Caco-2 (cell line): Measurements from ENCODE around the gene PDCD11. TPM values are rescaled to one million over a fixed set of nuclear protein-coding genes. Genes with fewer than 3 reads are reported as not detected.

Experiments used
- BruUV-seq: library from RNA; stranded (reverse); fragments of 400-500 nt; replicated peaks from 2 replicates; lab custom pipeline; 2021; lab: Mats Ljungman, UMichigan
- CTCF ChIA-PET: fragments of 300-600 bp; sonication (Branson Sonifier 250); formaldehyde crosslinking; loops from one replicate; lab custom pipeline; 2022; ENCODE audit warnings: antibody characterized with exemption; lab: Charles Lee
- POLR2A ChIA-PET: fragments of 300-600 bp; sonication (Branson Sonifier 250); formaldehyde crosslinking; loops from one replicate; lab custom pipeline; 2022; ENCODE audit warnings: antibody characterized with exemption; lab: Charles Lee
- DNase-seq, 2 experiments: peaks; one replicate each; pipeline versions ENCODE4 v3.0.0 to v3.0.0-alpha.2; 2020 to 2022
- H3K27me3 ChIP-seq: replicated peaks from 2 replicates; pipeline ENCODE4 v1.6.0; 2011; ENCODE audit warnings: low read length; ENCODE audit not compliant: control insufficient read depth, insufficient read depth
- H3K36me3 ChIP-seq: 2 replicates; pipeline ENCODE4 v1.5.1; 2011; ENCODE audit warnings: low read length; ENCODE audit not compliant: control insufficient read depth, insufficient read depth
- H3K4me1 ChIP-seq: fragments of 250-450 bp; sonication (Bioruptor Pico); 2 replicates; pipeline ENCODE4 v1.5.1; 2020; ENCODE audit warnings: mild to moderate bottlenecking
- H3K4me3 ChIP-seq: 2 replicates; pipeline ENCODE4 v1.5.1; 2011; ENCODE audit warnings: low read depth, mild to moderate bottlenecking, control low read depth, low read length
- H3K9me3 ChIP-seq: fragments of 250-450 bp; sonication (Bioruptor Pico); 2 replicates; pipeline ENCODE4 v1.5.1; 2020; ENCODE audit warnings: mild to moderate bottlenecking, moderate library complexity
- H3K27ac Mint-ChIP-seq: one replicate; pipeline ENCODE4 v1.8.0; 2022; ENCODE audit warnings: mixed read lengths; ENCODE audit not compliant: unreplicated experiment
- H3K27me3 Mint-ChIP-seq: one replicate; pipeline ENCODE4 v1.8.0; 2022; ENCODE audit warnings: mixed read lengths; ENCODE audit not compliant: insufficient read depth, unreplicated experiment
- H3K36me3 Mint-ChIP-seq: one replicate; pipeline ENCODE4 v1.8.0; 2022; ENCODE audit warnings: mild to moderate bottlenecking, mixed read lengths; ENCODE audit not compliant: insufficient read depth, unreplicated experiment
- H3K4me1 Mint-ChIP-seq: one replicate; pipeline ENCODE4 v1.8.0; 2022; ENCODE audit warnings: low read depth, mixed read lengths; ENCODE audit not compliant: unreplicated experiment
- H3K4me3 Mint-ChIP-seq: one replicate; pipeline ENCODE4 v1.8.0; 2022; ENCODE audit warnings: mild to moderate bottlenecking, moderate library complexity, mixed read lengths; ENCODE audit not compliant: unreplicated experiment
- H3K9me3 Mint-ChIP-seq: one replicate; pipeline ENCODE4 v1.8.0; 2022; ENCODE audit warnings: mixed read lengths; ENCODE audit not compliant: unreplicated experiment
- CTCF ChIP-seq, 2 experiments: fragments of 200-600 bp in 1 of 2; IDR thresholded peaks; 1 replicate in 1 of 2; 2 replicates in 1 of 2; pipeline versions ENCODE4 v1.5.1 to v1.8.0; 2011 to 2022; ENCODE audit warnings: antibody characterized with exemption in 1 of 2, control low read depth in 1 of 2, inconsistent platforms in 1 of 2, low read depth in 1 of 2, low read length in 1 of 2, mild to moderate bottlenecking in 1 of 2, moderate library complexity in 1 of 2; ENCODE audit not compliant: insufficient read depth in 1 of 2, severe bottlenecking in 1 of 2, unreplicated experiment in 1 of 2
- intact Hi-C: fragments of 100-400 bp; cut with micrococcal nuclease; formaldehyde crosslinking; loops from one replicate; pipeline ENCODE4 v1.10.0; 2022; ENCODE audit not compliant: unreplicated experiment
- total RNA-seq: library from RNA; stranded (reverse); gene quantifications from 2 replicates; pipeline ENCODE4 v1.2.3, GENCODE V29; 2022

The PDCD11 gene
- total RNA-seq, 1 experiment from 2014 or later, result 55.3 TPM

- DNase-seq, result no peak
- no peaks in the 10 kb centered on the region for H3K9me3 Mint-ChIP-seq
- no peaks in the 10 kb centered on the region for H3K9me3 ChIP-seq
- no peak overlapping the region for H3K4me3 ChIP-seq
- peaks cover 5% of the 10 kb centered on the region; the same call in 1 of the 2 replicates for H3K4me1 ChIP-seq
- no peak overlapping the region for H3K27ac Mint-ChIP-seq
- H3K27me3 ChIP-seq, result no peaks in the 10 kb centered on the region
- intact Hi-C loops, result loop anchor here (5.0 kb wide), 1 partner anchor 36 kb away; no protein-coding TSS in a partner anchor
- H3K4me1 Mint-ChIP-seq, result no peaks in the 10 kb centered on the region
- H3K36me3 ChIP-seq, result no peaks in the 10 kb centered on the region
- no peak overlapping the region for H3K4me3 Mint-ChIP-seq
- peaks cover 7% of the 10 kb centered on the region for H3K36me3 Mint-ChIP-seq
- ChIA-PET POLR2A (interaction anchor here (0.6 kb wide), 1 partner anchor 141 kb away, joined by 3 read pairs; no protein-coding TSS in a partner anchor), CTCF (no interaction called here)
- no peak for TF ChIP-seq CTCF (IDR thresholded peaks at IDR 0.05; ENCODE audit: insufficient read depth in 1 of 2, low read depth in 1 of 2, low read length in 1 of 2, severe bottlenecking in 1 of 2, unreplicated experiment in 1 of 2)
- H3K27me3 Mint-ChIP-seq, result no peaks in the 10 kb centered on the region
- BruUV-seq, result no TSS peak
Measured at GRCh38 chr10:103451091-103451813, 54.8 kb downstream of the PDCD11 start.

- Mint-ChIP-seq H3K27me3 (no peaks in the 10 kb centered on the region), H3K27ac (no peak within 1 kb of the TSS), H3K9me3 (no peaks in the 10 kb centered on the region), H3K4me3 (peak within 1 kb of the TSS; percentile 70), H3K4me1 (no peaks in the 10 kb centered on the region), H3K36me3 (peaks cover 5% of the 10 kb centered on the region)
- Histone ChIP-seq H3K4me1 (peaks cover 5% of the 10 kb centered on the region; the same call in 1 of the 2 replicates), H3K36me3 (no peaks in the 10 kb centered on the region), H3K9me3 (no peaks in the 10 kb centered on the region), H3K27me3 (no peaks in the 10 kb centered on the region), H3K4me3 (peak within 1 kb of the TSS; percentile 30)
- TF ChIP-seq CTCF (IDR thresholded peaks at IDR 0.05; ENCODE audit: insufficient read depth in 1 of 2, low read depth in 1 of 2, low read length in 1 of 2, severe bottlenecking in 1 of 2, unreplicated experiment in 1 of 2), result no peak
- no TSS peak for BruUV-seq
- ChIA-PET CTCF (no interaction called here), POLR2A (interaction anchor here (0.6 kb wide), 1 partner anchor 140 kb away, joined by 3 read pairs; no protein-coding TSS in a partner anchor)
- intact Hi-C loops, result loop anchor here (5.0 kb wide), 1 partner anchor 35 kb away; no protein-coding TSS in a partner anchor
- DNase-seq, result peak; percentile 56 to 58
Measured at GRCh38 chr10:103451831-103452505, 55.5 kb downstream of the PDCD11 start, which contains the start of gene CALHM2. CALHM2 (minus strand) TSS chr10:103452370; CDS start chr10:103449941, 2,429 bp downstream.
